HFF-Myc (cell line): Measurements from ENCODE around the gene PCED1A.

Experiments used
- DNase-seq: peaks from one replicate; pipeline ENCODE4 v3.0.0-alpha.2; 2011; ENCODE audit warnings: low read depth; ENCODE audit errors: extremely low read depth
- H3K4me3 ChIP-seq: replicated peaks from 2 replicates; pipeline ENCODE4 v1.5.1; 2011; ENCODE audit warnings: low read depth, mild to moderate bottlenecking, control low read depth, low read length
- TF ChIP-seq, protein P1 (sequence below): IDR thresholded peaks from 2 replicates; pipeline ENCODE4 v1.5.1; 2012; ENCODE audit warnings: mild to moderate bottlenecking, low read depth, low read length, control low read depth; ENCODE audit errors: missing control alignments

PCED1A gene, protein sequence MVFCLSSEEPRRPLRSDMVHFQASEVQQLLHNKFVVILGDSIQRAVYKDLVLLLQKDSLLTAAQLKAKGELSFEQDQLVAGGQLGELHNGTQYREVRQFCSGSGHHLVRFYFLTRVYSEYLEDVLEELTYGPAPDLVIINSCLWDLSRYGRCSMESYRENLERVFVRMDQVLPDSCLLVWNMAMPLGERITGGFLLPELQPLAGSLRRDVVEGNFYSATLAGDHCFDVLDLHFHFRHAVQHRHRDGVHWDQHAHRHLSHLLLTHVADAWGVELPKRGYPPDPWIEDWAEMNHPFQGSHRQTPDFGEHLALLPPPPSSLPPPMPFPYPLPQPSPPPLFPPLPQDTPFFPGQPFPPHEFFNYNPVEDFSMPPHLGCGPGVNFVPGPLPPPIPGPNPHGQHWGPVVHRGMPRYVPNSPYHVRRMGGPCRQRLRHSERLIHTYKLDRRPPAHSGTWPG

DNA sequence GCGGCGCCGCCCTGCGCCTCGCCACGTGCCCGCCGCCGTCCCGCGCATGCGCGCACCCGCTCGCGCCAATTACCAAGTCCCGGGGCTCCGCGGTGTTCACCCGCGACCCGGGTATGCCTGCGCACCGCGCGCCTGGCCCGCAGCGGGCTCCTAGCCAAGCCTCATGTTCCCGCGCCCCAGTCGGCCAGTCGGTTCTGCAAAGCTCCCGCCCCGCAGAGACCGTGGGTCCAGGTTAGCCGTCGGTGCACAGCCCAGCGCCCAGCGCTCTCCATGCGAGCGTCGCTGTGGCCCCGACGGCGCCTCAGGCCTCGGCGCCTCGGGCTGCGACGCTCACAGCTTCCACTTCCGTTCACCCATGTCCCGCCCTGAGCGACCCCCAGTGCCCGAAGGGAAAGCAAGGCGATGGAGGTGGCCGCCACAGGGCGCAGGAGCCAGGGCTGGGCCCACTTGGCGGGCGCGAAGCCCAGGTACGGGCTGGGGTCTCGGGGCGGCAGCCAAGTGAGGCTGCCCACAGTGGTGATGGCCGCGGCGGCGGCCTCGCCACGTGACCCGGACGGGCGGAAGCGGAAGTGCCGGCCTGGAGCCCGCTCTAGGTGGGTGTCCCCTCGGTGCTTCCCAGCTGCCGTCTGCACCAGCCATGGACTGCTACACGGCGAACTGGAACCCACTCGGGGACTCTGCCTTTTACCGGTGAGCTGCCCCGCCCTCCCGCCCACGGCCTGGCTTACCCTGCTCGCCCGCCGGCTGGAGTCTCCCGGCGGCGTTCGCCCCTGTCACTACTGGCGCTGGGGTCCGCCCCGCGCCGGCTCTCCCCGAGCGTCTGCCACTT lies at the start of gene PCED1A, which contains the start of gene VPS16:
TSS of gene PCED1A (minus strand) at position 518 of the 829 bp plus-strand sequence. CDS start 743 bp downstream, outside the sequence.
TSS of gene VPS16 (plus strand) at position 608 of the 829 bp plus-strand sequence. CDS start at position 638, 30 bp downstream.
- peak; percentile 61 for DNase-seq
- H3K4me3 ChIP-seq: peak within 1 kb of the TSS; percentile 73
- TF ChIP-seq, protein P1, sequence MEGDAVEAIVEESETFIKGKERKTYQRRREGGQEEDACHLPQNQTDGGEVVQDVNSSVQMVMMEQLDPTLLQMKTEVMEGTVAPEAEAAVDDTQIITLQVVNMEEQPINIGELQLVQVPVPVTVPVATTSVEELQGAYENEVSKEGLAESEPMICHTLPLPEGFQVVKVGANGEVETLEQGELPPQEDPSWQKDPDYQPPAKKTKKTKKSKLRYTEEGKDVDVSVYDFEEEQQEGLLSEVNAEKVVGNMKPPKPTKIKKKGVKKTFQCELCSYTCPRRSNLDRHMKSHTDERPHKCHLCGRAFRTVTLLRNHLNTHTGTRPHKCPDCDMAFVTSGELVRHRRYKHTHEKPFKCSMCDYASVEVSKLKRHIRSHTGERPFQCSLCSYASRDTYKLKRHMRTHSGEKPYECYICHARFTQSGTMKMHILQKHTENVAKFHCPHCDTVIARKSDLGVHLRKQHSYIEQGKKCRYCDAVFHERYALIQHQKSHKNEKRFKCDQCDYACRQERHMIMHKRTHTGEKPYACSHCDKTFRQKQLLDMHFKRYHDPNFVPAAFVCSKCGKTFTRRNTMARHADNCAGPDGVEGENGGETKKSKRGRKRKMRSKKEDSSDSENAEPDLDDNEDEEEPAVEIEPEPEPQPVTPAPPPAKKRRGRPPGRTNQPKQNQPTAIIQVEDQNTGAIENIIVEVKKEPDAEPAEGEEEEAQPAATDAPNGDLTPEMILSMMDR: no peak

DNA sequence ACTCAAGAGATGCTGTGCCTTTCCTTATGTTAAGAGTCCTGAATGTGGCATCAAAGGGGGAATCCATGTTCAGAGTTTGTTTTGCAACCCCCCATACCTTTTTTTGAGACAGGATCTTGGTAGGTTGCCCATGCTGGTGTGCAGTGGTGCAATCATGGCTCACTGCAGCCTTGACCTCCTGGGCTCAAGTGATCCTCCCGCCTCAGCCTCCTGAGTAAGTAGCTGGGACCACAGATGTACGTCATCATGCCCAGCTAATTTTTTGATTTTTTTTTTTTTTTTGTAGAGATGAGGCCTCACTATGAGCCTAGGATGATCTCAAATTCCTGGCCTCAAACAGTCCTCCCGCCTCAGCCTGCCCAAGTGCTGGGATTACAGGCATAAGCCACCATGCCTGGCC lies 49.3 kb upstream of the PCED1A start:
- TF ChIP-seq, protein P1: no peak
- H3K4me3 ChIP-seq: no peak overlapping the region

DNA sequence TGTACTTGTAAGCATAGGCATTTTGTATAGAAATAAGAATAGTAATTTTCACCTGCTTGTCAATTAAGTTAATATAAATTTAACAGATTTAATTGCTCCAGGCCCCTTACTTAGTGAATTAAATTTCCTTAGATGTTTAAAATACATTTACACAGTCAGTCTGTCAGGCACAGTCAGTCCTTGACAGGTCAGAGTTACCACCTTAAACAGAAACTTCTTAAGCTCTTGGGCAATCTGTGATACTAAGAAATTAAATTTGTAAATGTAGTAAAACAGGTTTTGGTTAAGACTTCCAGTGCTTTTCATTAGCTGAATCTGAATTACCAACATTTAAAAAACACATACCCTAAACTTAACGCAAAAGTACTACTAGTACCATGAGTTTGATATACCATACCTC lies 48.8 kb upstream of the PCED1A start:
- H3K4me3 ChIP-seq: no peak overlapping the region
- DNase-seq: no peak
- TF ChIP-seq, protein P1: no peak

More for the DNA sequence above, 49.3 kb upstream of the PCED1A start:
- DNase-seq: no peak

DNA sequence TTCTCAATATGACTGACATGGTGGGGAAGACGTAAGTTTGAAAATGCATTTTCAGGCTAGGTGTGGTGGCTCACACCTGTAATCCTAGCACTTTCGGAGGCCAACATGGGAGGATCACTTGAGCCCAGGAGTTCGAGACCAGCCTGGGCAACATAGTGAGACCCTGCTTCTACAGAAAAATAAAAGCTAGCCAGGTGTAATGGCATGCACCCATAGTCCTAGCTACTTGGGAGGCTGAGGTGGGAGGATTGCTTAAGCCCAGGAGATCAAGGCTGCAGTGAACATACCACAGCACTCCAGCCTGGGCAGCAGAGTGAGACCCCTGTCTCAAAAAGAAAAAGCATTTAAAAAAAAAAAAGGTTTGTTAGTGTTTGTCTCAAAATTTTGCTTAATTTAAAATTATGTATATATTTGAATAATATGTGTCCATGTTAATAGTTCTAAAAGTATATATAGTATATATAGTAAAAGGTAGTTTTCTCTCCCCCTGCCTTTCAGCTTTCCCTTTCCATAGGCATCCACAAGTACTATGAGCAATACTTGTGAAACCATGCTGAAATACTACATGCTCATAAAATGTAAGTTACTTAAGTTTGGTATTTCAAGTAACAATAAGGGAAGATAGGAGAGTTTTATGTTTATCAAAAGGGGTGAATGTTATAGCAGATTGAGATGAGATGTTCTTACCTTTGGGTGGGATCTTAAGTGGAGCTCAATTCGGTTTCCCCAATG lies 47.9 kb upstream of the PCED1A start:
- TF ChIP-seq, protein P1: no peak
- no peak overlapping the region for H3K4me3 ChIP-seq
- DNase-seq: no peak

DNA sequence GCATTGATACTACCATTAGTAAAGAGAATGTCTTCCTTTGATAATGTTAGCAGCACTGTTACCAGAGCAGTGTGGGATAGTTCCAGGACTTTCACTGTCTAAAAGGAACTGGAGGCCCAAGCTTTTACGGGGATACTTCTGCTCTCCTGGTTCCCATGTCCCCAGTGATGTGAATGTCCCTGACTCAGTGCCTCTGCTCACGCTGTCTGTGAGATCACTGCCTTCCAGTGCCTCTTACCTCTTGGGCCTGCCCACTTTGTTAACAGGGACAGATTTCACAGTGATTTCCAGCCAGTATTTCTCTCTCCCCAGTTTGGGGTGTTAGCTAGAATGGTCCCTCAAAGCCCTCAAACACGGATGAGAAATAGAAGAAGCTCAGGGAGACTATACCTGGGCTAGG lies 47.3 kb upstream of the PCED1A start:
- DNase-seq: no peak
- H3K4me3 ChIP-seq: no peak overlapping the region
- TF ChIP-seq, protein P1: no peak

DNA sequence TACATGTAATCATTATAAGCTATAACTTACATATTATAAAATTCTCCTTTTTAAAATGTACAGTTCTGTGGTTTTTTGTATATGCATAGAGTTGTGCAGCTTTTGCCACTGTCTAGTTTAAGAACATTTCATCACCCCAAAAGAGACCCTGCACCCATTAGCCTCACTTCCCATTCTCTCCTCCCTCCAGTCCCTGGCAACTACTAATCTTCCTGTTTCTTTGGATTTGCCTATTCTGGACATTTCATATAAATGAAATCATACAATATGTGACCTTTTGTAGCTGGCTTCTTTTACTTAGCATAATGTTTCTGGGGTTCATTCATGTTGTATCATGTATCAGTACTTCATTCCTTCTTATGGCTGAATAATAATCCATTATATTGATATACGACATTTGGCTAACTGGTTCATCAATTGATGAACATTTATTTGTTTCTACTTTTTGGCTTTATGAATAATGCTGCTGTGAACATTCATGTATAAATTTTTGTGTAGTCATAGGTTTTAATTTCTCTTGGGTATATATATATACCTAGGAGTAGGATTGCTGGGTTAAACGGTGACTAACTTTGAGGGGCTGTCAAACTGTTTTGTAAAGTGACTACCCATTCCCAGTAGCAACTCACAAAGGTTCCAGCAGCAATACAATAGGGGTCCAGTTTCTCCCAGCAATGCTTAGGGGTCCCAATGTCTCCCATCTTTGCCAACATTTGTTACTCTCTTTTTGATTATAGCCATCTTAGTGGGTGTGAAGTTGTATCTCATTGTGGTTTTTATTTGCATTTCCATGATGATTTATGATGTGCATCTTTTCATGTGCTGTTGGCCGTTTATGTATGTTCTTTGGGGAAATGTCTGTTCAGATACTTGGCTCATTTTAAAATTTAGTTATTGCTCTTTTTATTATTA lies 43.5 kb upstream of the PCED1A start:
- no peak for DNase-seq
- TF ChIP-seq, protein P1: no peak
- H3K4me3 ChIP-seq: no peak overlapping the region
